ENCODE measurements around the gene TRIM63.
A peak's percentile ranks its signal among the peaks of the same experiment; 100 is the strongest.
"Not testable (repeated sequence)": the region's sequence is repeated elsewhere in the genome, so short reads cannot be mapped to it uniquely, and the experiment has no call there.

TRIM63 gene

DNA sequence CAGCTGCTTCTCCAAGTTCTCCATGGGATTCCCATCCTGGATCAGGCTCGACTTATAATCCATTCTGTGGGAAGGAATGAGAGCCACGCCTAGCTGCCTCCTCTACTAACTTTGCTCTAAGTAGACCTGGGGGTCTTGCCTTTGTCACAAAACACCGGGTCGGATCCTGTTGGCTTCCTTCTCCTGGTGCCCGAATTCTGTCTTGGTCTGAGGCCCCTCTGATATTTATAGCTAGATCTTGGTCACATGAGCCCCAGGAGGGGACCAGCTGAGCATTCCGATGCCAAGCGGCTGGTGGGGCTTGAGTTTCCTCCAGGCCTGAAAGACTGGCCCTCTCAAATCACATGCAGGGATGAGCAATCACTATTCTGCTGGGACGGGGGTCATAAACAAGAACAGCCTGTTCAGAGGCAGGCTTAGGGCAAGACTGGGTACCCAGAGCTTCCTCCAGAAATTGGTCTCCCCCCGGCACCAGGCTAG lies at the start of gene TRIM63:
Gene TRIM63 (minus strand): TSS at position 199 of the 480 bp plus-strand sequence. CDS start 136 bp downstream, at position 63.
- no peak for DNase-seq

DNA sequence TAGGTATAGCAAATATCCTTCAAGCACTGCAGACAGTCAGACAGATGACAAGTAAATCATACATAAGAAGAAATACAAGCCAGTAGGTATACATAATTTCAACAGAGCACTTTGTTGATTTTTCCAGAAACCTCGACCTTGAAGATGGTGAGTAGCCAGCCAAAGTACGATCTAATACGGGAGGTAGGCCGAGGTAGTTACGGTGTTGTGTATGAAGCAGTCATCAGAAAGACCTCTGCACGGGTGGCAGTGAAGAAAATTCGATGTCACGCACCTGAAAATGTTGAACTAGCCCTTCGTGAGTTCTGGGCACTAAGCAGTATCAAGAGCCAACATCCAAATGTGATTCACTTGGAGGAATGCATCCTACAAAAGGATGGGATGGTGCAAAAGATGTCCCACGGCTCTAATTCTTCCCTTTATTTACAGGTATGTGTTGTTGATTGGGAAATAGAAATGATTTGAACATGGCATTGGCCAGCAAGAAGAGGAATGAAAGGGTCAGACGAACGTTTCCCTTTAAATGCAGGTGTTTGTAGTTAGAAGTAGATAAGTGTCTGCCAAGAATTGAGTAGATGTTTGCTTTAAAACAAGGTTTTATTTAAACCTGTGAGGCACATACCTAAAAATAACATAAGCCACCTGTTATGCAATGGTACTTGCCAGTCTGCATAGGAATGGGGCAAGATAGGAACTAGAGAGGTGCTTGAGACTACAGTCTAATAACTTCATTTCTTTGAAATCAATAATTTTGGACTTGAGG lies 46.9 kb upstream of the TRIM63 start:
- DNase-seq: no peak

DNA sequence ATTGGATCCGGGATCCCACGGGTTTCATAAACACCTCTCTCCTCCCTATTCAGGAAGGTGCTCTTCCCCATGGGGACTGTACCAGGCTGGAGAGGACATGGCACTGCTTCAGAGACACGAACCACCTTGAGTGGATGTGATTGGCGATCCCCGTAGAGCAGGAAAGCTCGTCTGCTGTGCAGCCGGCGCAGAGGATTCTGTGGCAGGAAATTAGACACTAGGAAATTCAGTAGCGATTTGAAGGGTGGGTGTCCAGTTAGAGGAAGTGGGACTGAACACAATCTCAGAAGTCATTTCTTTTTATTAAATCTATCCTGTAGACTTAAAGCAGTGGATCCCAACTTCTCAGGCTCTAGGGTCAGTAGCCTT lies 45.0 kb upstream of the TRIM63 start:
- DNase-seq: no peak

DNA sequence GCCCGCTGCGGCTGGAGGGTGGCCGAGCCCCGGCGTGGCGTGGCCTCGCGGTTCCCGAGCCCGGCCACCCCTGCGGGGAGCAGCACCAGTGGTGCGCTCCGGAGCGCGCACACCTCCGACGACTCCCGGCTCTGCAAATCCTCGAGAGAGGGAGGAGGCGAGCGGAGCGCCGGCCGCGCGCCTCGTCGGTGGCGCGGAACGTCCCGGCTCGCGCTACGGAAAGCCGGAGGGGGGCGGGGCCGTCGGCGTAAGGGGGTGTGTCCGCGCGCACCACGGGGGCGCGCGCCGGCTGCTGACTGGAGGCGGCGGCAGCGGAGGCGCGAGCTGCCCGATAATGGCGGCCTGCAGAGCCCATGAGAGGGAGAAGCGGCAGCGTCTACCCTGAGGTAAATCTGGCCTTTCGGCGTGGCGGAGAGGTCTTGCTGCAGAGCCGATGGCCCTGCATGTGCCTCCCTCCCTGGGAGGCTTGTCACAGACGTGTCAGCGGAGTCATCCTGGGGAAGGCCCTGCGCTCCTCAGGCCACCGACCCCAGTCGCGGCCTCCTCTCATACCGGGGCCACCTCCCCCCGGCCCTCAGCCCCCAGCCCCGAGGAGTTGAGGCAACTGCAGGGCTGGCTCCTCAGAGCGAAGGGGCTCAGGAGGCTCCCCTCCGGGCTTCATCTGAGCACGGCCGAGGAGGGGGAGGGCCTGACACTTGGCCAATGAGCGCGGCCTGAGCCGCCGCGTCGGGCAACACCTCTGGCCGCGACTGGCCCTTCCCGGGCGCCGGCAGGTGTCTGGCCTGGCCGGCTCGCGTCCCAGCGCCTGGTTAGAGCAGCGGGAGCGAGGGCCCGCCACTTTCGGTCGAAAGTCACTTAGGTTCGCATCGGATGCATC lies 44.3 kb upstream of the TRIM63 start, which contains the start of gene PDIK1L:
Gene PDIK1L (plus strand): TSS at position 295 of the 877 bp plus-strand sequence. CDS start 2,485 bp downstream, outside the sequence.
- peak; percentile 77 to 94 for DNase-seq

DNA sequence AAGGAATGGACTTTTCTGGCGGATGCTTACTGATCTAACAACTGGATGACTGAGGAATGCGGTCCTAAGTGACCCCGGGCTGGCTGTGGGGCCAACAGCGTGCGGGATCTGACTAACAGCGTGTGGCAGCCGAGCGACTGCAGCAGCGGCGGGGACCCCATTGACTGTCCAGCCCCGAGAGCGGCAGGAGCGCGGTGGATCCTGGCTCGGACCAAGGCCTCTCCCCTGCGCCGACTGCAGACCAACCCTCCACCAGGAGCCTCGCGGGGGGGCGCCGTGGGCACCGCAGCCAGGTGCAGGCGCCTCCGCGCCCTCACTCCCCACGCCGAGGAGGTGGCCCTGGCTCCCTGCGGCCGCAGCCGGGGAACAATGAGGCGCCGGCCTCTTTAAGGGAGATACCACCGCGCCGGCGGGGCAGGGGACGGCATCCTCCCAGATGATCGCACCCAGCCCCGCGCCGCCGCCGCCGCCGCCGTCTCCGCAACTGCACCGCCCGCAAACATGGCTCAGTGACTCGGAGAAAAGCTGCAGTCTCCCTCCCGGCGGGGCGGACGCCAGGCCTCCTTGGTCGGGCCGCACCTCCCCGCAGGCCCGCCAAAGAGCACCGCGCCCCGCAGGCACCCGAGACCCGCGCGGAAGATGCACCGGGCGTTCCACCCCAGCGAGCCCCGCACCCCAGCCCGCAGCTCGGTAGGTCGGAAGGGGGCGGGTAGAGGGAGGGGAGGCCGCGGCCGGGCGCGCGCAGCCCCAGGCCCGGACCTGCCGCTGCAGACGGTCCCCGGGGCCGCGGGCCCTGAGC lies 43.5 kb upstream of the TRIM63 start:
- DNase-seq: peak; percentile 53 to 64

DNA sequence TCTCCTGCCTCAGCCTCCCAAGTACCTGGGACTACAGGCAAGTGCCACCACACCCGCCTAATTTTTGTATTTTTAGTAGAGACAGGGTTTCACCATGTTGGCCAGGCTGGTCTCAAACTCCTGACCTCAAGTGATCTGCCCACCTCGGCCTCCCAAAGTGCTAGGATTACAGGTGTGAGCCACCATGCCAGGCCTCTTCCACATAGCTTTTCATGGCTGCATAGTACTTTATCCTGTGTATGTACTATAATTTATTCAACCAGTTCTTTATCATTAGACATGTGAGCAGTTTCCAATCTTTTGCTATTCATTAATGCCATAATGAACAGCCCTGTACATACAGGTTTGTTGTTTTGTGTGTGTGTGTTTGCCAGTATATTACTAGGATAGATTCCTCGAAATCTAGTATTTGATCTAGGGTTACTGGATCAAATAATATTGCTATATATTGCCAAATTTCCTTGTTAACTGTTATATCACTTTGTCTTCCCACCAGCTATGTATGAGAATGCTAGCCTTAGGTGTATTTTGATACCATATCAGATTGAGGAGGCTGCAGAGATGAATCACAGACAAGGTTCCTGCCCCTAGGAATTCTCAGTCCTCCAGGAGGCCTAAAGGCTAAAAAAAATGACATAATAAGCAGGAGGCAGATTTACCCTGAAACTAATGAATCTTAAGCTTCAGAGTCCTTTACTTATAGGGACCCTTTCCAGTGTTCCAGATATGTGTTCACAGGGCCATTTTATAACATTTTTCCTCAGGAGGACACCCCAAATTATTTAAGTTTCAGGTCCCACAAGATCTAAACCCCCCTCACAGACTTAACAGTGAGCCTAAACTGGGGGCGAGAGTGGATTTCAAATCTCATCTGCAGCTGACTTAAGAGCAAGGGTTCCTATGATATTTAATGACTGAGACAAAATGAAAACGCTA lies 42.1 kb upstream of the TRIM63 start:
- DNase-seq: no peak

DNA sequence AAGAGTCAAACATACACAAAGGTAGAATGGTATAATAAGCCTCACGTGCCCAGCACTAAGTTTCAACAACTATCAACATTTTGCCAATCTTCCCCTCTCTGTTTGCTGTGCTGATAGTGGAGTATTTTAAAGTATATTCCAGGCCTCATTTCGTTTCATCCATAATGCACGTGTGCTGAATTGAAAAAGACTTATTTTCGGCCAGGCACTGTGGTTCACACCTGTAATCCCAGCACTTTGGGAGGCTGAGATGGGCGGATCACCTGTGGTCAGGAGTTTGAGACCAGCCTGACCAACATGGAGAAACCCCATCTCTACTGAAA lies 37.8 kb upstream of the TRIM63 start:
- DNase-seq: not testable (repeated sequence)

DNA sequence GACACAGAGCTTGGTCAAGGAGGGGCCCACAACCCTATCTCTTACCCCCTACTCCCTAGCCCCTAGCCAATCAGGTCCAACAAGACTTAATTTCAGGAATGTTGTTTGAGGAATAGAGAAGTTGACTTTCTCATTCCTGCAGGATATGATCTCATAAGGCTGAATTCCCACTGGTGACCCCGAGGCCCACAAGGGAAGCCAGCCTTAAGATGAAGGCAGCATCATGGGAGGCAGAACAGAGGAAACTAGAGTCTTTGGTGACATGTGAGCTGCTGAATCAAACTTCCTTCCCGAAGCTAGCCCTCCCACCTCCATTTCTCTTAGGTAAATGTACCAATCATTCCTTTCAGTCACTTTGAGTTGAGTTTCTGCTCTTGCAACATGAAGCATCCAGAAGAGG lies 35.1 kb upstream of the TRIM63 start:
- DNase-seq: no peak

DNA sequence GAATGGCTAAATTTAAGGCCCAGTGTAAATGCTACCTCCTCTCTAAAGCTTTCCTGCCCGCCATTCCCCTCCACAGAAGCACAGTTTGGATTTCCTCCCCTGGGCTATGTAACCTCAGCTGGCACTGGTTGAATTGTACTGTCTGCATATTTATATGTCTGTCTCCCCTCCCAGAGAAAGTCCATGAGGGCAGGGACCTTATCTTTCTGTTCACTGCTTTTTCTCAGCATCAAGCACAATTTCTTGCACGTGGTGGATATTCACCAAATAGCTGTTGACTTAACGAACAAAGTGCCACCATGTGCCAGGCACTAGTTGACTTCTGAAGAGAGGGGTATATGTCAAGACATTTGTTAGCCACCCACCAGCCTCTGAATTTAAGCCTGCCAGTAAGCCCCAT lies 34.7 kb upstream of the TRIM63 start:
- DNase-seq: no peak

DNA sequence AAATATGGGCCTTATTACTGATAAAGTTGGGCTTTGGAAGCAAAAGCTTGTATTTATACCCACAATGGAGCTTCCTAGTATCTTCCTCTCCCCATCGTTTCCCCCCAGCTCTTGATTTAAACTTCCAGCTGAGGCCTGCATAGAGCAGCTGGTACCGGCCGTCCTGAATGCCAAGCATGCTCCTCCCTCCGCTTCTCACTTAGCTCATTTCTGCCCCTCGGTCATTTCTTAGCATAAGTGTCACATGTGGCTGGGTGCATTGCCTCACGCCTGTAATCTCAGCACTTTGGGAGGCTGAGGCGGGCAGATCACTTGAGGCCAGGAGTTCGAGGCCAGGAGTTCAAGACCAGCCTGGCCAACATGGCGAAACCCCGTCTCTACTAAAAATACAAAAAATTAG lies 32.8 kb upstream of the TRIM63 start:
- not testable (repeated sequence) for DNase-seq

DNA sequence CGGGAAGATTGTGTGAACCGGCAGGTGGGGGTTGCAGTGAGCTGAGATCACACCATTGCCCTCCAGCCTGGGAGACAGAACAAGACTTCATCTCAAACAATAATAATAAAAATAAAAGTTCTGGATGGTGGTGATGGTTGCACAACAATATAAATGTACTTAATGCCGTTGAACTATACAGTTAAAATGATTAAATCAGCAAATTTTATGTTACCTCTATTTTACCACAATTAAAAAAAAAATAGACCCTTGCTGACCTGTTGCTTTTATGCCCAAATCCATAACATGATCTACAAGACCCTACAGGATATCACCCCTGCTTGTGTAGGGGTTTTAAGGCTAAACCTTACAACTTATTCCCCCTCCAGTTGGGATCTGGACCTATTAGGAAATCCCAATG lies 32.4 kb upstream of the TRIM63 start:
- no peak for DNase-seq

DNA sequence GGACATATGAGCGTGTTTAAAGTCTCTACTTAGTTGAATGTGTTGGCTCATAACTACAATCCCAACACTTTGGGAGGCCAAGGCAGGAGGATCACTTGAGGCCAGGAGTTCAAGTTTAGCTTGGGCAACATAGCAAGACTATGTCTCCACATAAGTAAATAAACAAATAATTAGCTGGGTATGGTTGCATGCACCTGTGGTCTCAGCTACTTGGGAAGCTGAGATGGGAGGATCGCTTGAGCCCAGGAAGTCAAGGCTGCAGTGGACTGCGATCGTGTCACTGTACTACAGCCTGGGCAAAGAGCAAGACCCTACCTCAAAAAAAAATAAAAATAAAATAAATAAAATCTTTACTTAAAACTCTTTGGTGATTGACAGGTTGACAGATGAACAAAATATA lies 31.2 kb upstream of the TRIM63 start:
- DNase-seq: no peak

DNA sequence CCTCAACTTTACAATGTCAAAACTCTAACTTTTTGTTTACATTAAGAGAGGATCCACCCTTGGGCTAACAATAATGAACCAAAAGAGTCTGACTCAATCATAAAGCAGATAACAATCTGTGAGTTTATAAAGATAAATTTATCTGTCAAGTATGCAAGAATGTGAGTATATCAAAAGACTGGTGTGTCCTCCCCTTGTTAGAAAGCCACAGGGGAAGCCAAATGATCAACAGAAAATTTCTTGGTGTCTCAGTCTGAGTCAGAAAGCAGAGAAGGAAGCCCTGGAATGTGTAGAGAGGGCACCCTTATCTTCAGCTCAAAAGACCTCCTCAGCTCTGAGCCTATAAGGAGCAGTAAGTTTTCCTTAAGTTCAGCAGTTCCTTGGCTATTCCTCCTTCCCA lies 30.3 kb upstream of the TRIM63 start:
- no peak for DNase-seq

DNA sequence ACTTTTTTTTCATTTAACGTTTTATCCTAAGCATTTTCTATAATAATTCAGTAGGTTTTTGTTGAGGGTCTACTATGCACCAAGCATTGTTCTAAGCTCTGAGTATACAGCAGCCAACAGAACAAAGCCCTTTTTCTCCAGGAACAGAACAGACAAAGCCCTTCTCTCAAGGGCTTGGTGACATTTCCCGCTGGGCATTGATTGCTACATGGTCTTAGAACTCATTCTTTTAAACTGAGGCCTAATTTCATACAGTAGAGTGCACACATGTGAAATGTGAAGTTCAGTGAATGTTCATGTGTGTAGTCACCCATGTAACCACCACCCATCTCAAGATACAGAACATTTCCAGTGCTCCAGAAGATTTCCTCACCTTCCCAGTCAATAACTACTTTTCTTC lies 29.0 kb upstream of the TRIM63 start:
- no peak for DNase-seq

DNA sequence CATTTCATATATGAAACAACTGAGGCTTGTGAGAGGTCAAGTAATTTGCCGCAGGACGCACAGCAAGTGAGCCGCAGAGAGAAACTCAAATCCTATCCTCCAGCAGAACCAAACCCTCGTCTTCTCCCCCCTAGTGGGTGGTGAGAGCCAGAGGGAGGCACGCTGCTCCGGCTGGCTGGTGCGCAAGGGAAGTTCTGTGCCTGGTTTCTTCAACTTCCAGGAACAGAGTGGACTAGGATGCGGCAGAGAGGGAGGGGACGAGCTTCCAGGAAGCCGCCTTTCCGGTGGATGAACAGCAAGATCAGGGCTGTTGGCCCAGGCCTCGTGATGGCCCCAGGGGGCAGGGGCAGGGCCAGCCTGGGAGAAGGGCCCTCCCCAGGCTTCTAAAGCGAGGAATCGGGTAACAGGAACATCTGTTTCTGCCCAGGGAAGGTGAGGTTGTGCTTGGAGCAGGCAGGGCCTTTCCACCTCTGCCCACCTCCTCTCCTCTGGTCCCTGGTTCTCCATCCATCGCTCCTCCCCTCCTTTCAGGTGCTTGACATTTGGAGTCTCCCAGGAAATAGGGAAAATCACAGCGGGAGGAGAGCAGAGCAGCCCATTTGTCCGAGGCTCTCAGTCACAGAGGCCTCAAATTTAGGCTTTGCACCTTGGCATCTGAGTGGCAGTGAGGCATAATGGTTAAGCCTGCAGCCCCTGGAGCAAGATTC lies 27.4 kb upstream of the TRIM63 start:
- DNase-seq: peak; percentile 69 to 84

DNA sequence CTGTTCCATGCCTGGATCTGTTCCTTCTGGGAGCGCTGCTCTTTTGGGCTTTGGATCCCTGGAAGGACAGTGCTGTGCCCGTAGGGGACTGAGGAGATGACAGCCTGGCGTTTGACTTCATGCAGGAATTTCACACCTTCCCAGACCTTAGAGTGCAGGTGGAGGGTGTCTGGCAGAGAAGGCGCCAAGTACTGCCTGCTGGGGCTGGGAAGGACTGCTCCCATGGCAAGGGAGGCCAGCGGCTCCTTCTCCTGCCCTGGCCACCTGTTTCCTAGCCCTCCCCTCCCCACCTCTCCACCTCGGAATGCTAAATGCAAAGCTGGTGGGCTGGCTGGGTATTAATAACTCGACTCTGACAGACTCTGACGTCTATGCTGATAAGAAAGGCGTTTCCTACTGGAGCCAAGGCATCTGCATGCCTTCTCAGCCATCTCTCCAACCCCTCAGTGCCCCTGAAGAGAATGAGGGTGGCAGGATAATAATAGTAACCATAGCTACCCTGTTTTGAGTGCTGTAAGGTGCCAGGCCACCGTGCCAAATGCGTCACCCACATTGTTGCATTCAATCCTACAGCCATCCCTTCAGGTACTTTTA lies 26.7 kb upstream of the TRIM63 start:
- DNase-seq: peak; percentile 48 to 71

DNA sequence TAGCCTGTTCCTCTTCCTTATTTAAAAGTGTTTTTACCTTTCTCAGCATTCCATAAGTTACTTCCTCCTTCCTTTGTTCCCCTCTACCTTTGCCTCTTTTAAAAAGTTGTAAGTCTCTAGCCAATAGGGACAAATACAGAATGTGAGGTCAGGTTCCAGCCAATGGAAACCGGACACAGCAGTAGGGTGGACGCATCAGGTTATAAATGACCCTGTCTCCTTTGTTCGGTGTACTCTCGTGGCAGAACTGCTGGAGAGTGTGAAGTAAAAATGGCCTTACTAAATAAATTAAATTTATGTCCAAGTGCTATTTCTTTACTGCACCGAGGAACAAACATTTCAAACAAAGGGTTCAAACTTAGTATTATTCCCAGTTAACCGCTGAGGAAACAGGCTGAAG lies 26.1 kb upstream of the TRIM63 start:
- DNase-seq: not testable (repeated sequence)

DNA sequence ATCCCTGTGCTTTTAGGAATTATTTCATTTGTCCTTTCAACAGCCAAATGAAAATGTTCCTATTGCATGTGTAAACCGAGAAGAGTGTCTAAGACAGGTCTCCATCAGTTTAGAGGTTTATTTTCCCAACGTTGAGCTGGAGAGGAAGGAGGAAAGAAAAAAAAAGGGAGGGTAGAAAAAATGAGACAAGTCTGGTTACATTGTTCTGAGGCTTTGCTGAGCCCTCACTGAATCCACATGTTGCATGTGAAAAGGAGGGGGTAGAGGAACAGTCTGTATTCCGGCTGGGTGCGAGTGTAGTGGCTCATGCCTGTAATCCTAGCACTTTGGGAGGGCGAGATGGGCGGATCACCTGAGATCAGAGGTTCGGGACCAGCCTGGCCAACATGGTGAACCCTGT lies 25.0 kb upstream of the TRIM63 start:
- no peak for DNase-seq

DNA sequence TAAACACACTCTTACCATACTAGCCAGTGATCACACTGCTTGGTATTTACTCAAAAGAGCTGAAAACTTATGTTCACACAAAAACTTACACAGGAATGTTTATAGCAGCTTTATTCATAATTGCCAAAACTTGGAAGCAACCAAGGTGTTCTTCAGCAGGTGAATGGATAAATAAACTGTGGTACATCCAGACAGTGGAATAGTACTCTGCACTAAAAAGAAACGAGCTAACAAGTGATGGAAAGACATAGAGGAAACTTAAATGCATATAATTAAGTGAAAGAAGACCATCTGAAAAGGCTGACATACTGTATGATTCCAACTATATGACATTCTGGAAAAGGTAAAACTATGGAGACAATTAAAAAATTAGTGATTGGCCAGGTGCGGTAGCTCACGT lies 23.5 kb upstream of the TRIM63 start:
- DNase-seq: no peak

DNA sequence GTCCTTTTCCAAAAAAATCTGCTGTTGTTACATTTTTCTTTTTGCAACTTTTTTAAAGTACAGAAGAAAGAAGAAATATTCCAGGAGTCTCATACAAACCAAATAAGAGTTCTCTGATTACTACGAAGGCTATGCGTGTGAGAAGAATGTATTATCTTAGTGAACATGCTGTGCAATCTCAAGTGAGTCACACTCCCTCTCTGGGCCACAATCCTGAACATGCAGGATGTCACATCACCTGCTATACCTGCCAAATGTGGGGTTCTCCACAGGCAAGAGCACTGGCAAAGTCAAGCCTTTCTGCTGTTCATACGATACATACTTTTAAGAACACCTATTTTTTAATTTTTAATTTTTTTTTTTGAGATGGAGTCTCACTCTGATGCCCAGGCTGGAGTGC lies 21.7 kb upstream of the TRIM63 start:
- no peak for DNase-seq

DNA sequence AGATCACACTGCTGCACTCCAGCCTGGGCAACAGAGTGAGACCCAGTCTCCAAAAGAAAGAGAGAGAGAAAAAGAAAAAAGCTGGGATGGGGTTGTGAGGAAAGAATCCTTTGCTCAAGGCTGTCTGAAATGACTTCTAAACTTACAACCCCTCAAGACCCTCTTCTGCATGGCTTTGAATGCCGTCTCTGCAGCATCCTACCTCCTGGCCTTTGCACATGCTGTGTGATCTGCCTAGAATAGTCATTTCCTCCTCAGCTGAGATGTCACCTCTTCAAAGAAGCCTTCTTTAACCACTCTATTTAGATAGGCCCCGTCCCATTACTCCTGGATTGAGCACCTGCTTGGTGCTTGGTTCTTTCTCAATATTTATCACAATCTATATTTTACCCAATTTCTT lies 17.4 kb upstream of the TRIM63 start:
- DNase-seq: no peak

Data from NCI-H524 (cell line).